ENCODE results near the gene PKMYT1.

The PKMYT1 gene

GRCh38 chr16:2996298-2996697, 16.1 kb upstream of the PKMYT1 start:
- DNase-seq (ENCODE audit: low read depth, low spot score): no peak

- no peak for DNase-seq (ENCODE audit: low read depth, low spot score)
Measured at GRCh38 chr16:2992383-2993081, 12.3 kb upstream of the PKMYT1 start.

- DNase-seq (ENCODE audit: low read depth, low spot score): no peak
Measured at GRCh38 chr16:2991566-2992261, 11.5 kb upstream of the PKMYT1 start.

- no peak for DNase-seq (ENCODE audit: low read depth, low spot score)
Measured at GRCh38 chr16:2990891-2991290, 10.6 kb upstream of the PKMYT1 start.

- no peak for DNase-seq (ENCODE audit: low read depth, low spot score)
Measured at GRCh38 chr16:2988590-2989099, 8.4 kb upstream of the PKMYT1 start.

GRCh38 chr16:2987833-2988232, 7.6 kb upstream of the PKMYT1 start:
- no peak for DNase-seq (ENCODE audit: low read depth, low spot score)

- DNase-seq (ENCODE audit: low read depth, low spot score): no peak
Measured at GRCh38 chr16:2987286-2987685, 7.0 kb upstream of the PKMYT1 start.

- no peak for DNase-seq (ENCODE audit: low read depth, low spot score)
Measured at GRCh38 chr16:2986623-2987188, 6.5 kb upstream of the PKMYT1 start.

- no peak for DNase-seq (ENCODE audit: low read depth, low spot score)
Measured at GRCh38 chr16:2985893-2986355, 5.7 kb upstream of the PKMYT1 start.

- no peak for DNase-seq (ENCODE audit: low read depth, low spot score)
Measured at GRCh38 chr16:2985462-2985861, 5.2 kb upstream of the PKMYT1 start.

GRCh38 chr16:2983706-2984136, 3.5 kb upstream of the PKMYT1 start:
- DNase-seq (ENCODE audit: low read depth, low spot score): peak; percentile 39

GRCh38 chr16:2982402-2982801, 2.2 kb upstream of the PKMYT1 start:
- DNase-seq (ENCODE audit: low read depth, low spot score): no peak

GRCh38 chr16:2981899-2982250, 1.6 kb upstream of the PKMYT1 start:
- no peak for DNase-seq (ENCODE audit: low read depth, low spot score)

GRCh38 chr16:2981177-2981898, 1.1 kb upstream of the PKMYT1 start:
- DNase-seq (ENCODE audit: low read depth, low spot score): no peak

- DNase-seq (ENCODE audit: low read depth, low spot score): no peak
Measured at GRCh38 chr16:2979669-2980226, 498 bp downstream of the PKMYT1 start.

GRCh38 chr16:2977440-2977839, 2.8 kb downstream of the PKMYT1 start:
- DNase-seq (ENCODE audit: low read depth, low spot score): no peak

GRCh38 chr16:2976673-2977072, 3.6 kb downstream of the PKMYT1 start:
- no peak for DNase-seq (ENCODE audit: low read depth, low spot score)

GRCh38 chr16:2976201-2976600, 4.0 kb downstream of the PKMYT1 start:
- no peak for DNase-seq (ENCODE audit: low read depth, low spot score)

GRCh38 chr16:2975161-2975795, 5.0 kb downstream of the PKMYT1 start:
- DNase-seq (ENCODE audit: low read depth, low spot score): no peak

GRCh38 chr16:2974319-2975056, 5.8 kb downstream of the PKMYT1 start:
- no peak for DNase-seq (ENCODE audit: low read depth, low spot score)

Data from activated naive CD8-positive, alpha-beta T cell treated with anti-CD3 and anti-CD28 coated beads, Interleukin-2, amount 50 U/mL, for 16 hours (primary cell).